ENCODE results near the gene RAB31.

RAB31 gene

DNA sequence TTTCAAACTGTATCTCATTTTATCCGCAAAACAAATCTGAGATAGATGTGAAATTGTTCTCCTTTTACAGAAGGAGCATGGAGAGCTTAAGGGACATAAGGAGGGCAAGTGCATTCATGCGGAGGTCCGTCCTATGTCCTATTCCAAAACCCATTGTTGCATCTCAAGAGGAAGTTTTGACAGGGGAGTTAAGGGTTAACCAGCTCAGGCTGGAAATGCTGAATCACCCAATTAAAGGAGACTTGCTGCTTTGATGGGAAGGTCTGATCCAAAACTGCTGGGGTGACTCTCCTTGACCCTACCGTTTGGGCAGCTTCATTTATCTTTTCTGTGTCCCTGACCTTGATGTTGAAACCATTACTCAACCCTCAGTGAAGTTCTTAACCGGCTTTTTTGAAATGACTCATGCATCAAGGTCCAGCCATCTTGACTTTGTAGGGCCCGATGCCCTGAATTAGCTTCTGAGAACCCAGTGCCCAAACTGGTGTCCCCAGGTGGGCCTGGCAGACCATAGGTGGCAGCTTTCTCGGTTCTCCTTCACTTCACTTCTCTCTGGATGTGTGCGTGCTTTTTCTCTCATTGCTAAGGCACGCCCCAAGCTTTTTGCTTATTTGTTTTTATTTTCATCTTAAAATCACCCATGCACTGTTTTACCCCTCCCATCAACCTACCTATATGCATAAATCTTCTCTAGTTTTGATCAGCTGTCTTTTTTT, 161.8 kb downstream of the RAB31 start:
- DNase-seq (ENCODE audit: low read depth, low spot score): no peak
- Histone ChIP-seq H3K4me3 (no peak overlapping the region), H3K9me3 (ENCODE audit: low read depth, low read length) (no peaks in the 10 kb centered on the region), H3K27ac (no peak overlapping the region), H3K36me3 (ENCODE audit: insufficient read depth, low read length) (no peaks in the 10 kb centered on the region), H3K9ac (ENCODE audit: insufficient read length) (no peak overlapping the region)
- TF ChIP-seq EZH2 (IDR thresholded peaks at IDR 0.05): no peak
- TF ChIP-seq FOXP2 (optimal IDR thresholded peaks at IDR 0.05; ENCODE audit: control extremely low read depth, extremely low read length, insufficient read depth): no peak
- no peak for TF ChIP-seq POLR2AphosphoS5 (IDR thresholded peaks at IDR 0.05; ENCODE audit: borderline replicate concordance, low read depth, low read length)

DNA sequence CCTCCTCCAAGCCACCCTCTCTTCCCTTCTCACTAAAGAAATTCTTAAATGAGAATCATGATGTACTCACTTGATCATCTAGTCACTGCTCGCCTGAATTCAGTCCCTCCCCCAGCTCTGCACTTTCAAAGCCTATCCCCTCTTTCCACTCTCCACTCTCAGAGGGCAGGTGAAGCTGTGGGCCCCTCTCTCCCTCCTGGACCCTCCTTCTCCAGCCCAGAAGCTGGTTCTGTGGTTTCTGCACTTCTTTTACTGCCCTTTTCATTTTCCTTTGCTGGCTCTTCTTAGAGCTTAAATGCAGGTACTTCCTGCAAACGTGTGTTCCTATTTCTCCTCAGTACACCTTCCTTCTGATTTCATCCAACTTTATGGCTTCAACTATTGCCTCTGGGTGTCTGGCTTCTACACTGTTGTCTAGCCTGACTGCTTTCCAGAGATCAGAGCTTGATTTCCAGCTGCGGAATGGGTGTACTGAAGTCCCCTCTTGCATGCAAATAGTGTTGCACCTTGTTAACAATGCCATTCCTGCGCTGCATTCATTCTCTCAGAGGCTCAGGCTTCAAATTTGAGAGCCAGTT, 162.4 kb downstream of the RAB31 start:
- Histone ChIP-seq H3K36me3 (ENCODE audit: insufficient read depth, low read length) (no peaks in the 10 kb centered on the region), H3K4me3 (no peak overlapping the region), H3K9ac (ENCODE audit: insufficient read length) (no peak overlapping the region), H3K27ac (no peak overlapping the region), H3K9me3 (ENCODE audit: low read depth, low read length) (no peaks in the 10 kb centered on the region)
- no peak for DNase-seq (ENCODE audit: low read depth, low spot score)
- no peak for TF ChIP-seq POLR2AphosphoS5 (IDR thresholded peaks at IDR 0.05; ENCODE audit: borderline replicate concordance, low read depth, low read length)
- no peak for TF ChIP-seq FOXP2 (optimal IDR thresholded peaks at IDR 0.05; ENCODE audit: control extremely low read depth, extremely low read length, insufficient read depth)
- TF ChIP-seq EZH2 (IDR thresholded peaks at IDR 0.05): no peak

DNA sequence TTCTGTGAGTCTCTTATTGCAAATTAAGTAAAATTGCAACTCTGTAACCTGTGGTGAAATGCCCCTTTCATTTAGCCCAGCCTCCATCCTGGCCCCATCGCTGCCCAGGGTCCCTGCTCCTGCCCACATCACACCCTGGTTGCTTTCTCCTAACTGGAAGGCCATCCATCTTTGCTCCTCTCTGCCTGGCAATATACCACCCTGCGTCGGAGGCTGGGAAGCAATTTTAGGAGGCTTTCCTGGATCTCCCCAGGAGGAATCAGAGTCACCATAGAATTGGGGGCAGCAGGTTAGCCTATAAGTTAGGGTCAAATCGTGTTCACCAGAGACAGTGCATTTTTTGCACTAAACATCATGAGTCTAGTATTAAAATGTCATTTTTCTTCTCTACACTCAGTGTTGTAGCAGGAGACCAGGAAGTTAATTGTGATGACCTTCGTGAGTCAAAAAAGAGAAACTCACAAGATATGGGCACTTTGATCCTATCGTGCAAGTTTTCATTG, 163.2 kb downstream of the RAB31 start:
- Histone ChIP-seq H3K9me3 (ENCODE audit: low read depth, low read length) (no peaks in the 10 kb centered on the region), H3K4me3 (no peak overlapping the region), H3K36me3 (ENCODE audit: insufficient read depth, low read length) (no peaks in the 10 kb centered on the region), H3K9ac (ENCODE audit: insufficient read length) (no peak overlapping the region), H3K27ac (no peak overlapping the region)
- no peak for DNase-seq (ENCODE audit: low read depth, low spot score)
- TF ChIP-seq EZH2 (IDR thresholded peaks at IDR 0.05) (no peak), FOXP2 (optimal IDR thresholded peaks at IDR 0.05; ENCODE audit: control extremely low read depth, extremely low read length, insufficient read depth) (no peak), POLR2AphosphoS5 (IDR thresholded peaks at IDR 0.05; ENCODE audit: borderline replicate concordance, low read depth, low read length) (no peak)

DNA sequence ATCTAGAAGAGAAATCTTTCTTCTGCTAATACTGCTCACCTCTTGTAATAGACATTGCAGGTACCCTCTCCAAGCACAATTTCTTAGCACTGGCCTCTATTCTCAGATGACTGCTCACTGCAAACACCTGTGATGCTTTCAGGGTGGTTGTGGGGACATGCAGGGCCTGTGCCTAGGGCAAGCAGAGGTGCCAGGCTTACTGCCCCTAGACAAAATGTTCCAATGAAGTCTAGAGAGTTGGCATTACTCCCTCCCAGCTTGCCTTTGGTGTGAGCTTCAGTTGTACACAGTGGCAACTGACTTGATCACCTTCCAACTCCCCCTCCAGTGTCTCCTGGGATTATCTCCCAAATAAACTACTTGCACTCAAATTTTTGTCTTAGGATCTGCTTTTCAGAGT, 164.7 kb downstream of the RAB31 start:
- no peak overlapping the region for H3K27ac ChIP-seq
- no peak for DNase-seq (ENCODE audit: low read depth, low spot score)
- TF ChIP-seq POLR2AphosphoS5 (IDR thresholded peaks at IDR 0.05; ENCODE audit: borderline replicate concordance, low read depth, low read length): no peak
- TF ChIP-seq FOXP2 (optimal IDR thresholded peaks at IDR 0.05; ENCODE audit: control extremely low read depth, extremely low read length, insufficient read depth): no peak
- H3K9me3 ChIP-seq (ENCODE audit: low read depth, low read length): no peaks in the 10 kb centered on the region
- H3K9ac ChIP-seq (ENCODE audit: insufficient read length): no peak overlapping the region
- H3K4me3 ChIP-seq: no peak overlapping the region
- H3K36me3 ChIP-seq (ENCODE audit: insufficient read depth, low read length): no peaks in the 10 kb centered on the region

DNA sequence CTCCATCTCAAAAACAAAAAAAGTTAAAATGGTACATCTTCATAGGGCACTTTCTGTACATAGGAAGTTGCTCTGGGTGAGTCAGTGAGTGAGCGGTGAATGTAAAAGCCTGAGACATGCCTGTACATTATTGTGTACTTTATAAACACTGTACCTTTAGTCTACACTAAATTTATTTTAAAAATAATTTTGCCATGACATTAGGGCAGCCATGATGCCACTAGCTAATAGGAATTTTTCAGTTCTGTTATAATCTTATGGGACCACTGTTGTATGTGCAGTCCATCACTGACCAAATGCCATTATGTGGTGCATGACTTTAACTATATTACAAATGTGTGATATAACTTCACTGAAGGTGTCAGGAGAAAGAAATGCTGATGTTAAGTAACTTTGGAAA, 166.6 kb downstream of the RAB31 start:
- Histone ChIP-seq H3K27ac (no peak overlapping the region), H3K36me3 (ENCODE audit: insufficient read depth, low read length) (no peaks in the 10 kb centered on the region), H3K9me3 (ENCODE audit: low read depth, low read length) (no peaks in the 10 kb centered on the region), H3K4me3 (no peak overlapping the region), H3K9ac (ENCODE audit: insufficient read length) (no peak overlapping the region)
- no peak for TF ChIP-seq FOXP2 (optimal IDR thresholded peaks at IDR 0.05; ENCODE audit: control extremely low read depth, extremely low read length, insufficient read depth)
- TF ChIP-seq EZH2 (IDR thresholded peaks at IDR 0.05): no peak
- no peak for TF ChIP-seq POLR2AphosphoS5 (IDR thresholded peaks at IDR 0.05; ENCODE audit: borderline replicate concordance, low read depth, low read length)
- DNase-seq (ENCODE audit: low read depth, low spot score): no peak

DNA sequence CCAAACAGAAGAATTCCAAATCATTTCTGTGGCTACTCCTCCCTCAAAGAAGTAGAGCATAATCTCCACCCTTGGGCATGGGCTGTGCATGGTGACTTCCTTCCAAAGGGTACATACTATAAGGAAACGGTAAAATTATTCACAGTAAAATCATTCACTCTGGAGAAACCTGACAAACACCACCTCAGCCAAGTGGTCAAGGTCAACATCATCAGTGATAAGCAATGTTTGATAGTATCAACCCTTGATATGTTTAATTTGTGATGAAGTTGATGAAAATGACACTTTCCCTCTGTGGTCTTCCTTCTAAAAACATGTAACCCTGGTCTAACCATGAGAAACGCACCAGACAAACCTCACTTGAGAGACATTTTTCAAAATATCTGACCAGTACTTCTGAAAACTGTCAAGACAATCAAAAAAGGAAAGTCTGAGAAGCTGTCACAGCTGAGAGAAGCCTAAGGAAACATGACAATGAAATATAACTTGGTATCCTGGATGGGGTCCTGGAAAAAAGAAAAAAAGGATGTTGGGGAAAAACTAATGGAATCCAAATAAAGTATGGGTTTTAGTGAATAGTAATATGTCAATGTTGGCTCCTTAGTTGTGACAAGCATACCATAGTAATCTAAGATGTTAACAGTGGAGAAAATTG, 168.2 kb downstream of the RAB31 start:
- no peaks in the 10 kb centered on the region for H3K9me3 ChIP-seq (ENCODE audit: low read depth, low read length)
- H3K36me3 ChIP-seq (ENCODE audit: insufficient read depth, low read length): no peaks in the 10 kb centered on the region
- H3K27ac ChIP-seq: no peak overlapping the region
- H3K9ac ChIP-seq (ENCODE audit: insufficient read length): no peak overlapping the region
- no peak overlapping the region for H3K4me3 ChIP-seq
- DNase-seq (ENCODE audit: low read depth, low spot score): no peak
- no peak for TF ChIP-seq EZH2 (IDR thresholded peaks at IDR 0.05)
- TF ChIP-seq FOXP2 (optimal IDR thresholded peaks at IDR 0.05; ENCODE audit: control extremely low read depth, extremely low read length, insufficient read depth): no peak
- no peak for TF ChIP-seq POLR2AphosphoS5 (IDR thresholded peaks at IDR 0.05; ENCODE audit: borderline replicate concordance, low read depth, low read length)

DNA sequence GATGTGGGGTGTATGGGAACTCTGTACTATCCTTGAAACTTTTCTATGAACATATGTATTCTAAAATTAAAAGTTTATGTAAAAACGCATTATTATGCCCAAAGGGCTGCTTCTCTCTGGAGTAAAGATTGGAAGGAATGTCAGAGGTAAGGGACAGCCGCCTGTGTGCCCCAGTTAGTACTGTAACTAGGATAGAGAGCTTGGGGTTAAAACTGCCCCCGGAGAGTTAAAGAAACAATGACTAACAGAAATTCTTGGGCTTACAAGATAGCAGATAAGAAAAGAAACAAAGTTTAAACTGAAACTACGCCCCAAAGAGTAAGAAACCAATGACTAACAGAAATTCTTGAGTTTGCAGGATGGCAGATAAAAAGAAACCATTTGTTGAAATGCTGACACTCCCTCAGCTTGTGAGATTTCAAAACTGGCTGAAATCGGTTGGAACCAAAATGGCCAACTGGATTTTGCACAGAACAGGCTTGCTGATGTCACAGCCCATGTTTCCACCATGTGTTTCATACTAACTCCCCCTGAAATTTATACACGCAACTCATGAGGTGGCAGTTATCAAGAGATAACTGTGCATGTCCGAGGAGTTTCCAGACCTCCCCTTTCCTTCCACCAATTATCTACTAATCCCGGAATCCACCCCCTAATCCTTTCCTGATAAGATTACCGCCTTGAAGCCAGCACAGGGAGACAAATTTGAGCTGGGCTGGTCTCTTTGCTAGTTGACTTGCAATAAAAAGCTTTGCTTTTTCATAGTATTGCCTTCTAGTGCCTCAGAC, 169.0 kb downstream of the RAB31 start:
- no peak overlapping the region for H3K27ac ChIP-seq
- H3K4me3 ChIP-seq: no peak overlapping the region
- no peaks in the 10 kb centered on the region for H3K9me3 ChIP-seq (ENCODE audit: low read depth, low read length)
- no peak for TF ChIP-seq EZH2 (IDR thresholded peaks at IDR 0.05)
- TF ChIP-seq FOXP2 (optimal IDR thresholded peaks at IDR 0.05; ENCODE audit: control extremely low read depth, extremely low read length, insufficient read depth): no peak
- no peak for TF ChIP-seq POLR2AphosphoS5 (IDR thresholded peaks at IDR 0.05; ENCODE audit: borderline replicate concordance, low read depth, low read length)
- no peak for DNase-seq (ENCODE audit: low read depth, low spot score)
- no peak overlapping the region for H3K9ac ChIP-seq (ENCODE audit: insufficient read length)
- H3K36me3 ChIP-seq (ENCODE audit: insufficient read depth, low read length): no peaks in the 10 kb centered on the region

DNA sequence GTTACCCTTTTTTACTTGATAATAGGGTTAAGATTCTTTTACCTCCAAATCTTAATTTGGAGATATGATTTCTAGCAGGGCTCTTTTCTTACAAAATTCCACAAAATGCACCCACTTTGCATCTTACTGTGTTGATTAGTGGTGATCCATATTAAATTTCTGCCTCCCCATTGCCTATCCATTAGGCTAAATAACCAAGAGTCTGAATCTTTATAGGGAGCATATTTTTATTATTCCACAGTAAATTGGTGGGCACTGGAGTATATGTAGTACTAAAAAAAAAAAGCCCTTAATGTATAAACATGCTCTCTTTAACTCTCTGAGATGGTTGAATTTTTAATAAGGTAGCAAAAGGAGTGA, 169.5 kb downstream of the RAB31 start:
- TF ChIP-seq EZH2 (IDR thresholded peaks at IDR 0.05): no peak
- TF ChIP-seq POLR2AphosphoS5 (IDR thresholded peaks at IDR 0.05; ENCODE audit: borderline replicate concordance, low read depth, low read length): no peak
- TF ChIP-seq FOXP2 (optimal IDR thresholded peaks at IDR 0.05; ENCODE audit: control extremely low read depth, extremely low read length, insufficient read depth): no peak
- no peak overlapping the region for H3K27ac ChIP-seq
- H3K9me3 ChIP-seq (ENCODE audit: low read depth, low read length): no peaks in the 10 kb centered on the region
- no peaks in the 10 kb centered on the region for H3K36me3 ChIP-seq (ENCODE audit: insufficient read depth, low read length)
- DNase-seq (ENCODE audit: low read depth, low spot score): no peak
- no peak overlapping the region for H3K4me3 ChIP-seq
- H3K9ac ChIP-seq (ENCODE audit: insufficient read length): no peak overlapping the region
